ENCODE results near the gene TBC1D12.
"Not testable (repeated sequence)": the region's sequence is repeated elsewhere in the genome, so short reads cannot be mapped to it uniquely, and the experiment has no call there.

Gene TBC1D12

GRCh38 chr10:94549221-94549620 is 146.9 kb downstream of the TBC1D12 start:
- DNase-seq: no peak

- DNase-seq: not testable (repeated sequence)
These were observed 165.5 kb downstream of the TBC1D12 start for GRCh38 chr10:94567714-94568307.

- no peak for DNase-seq
These were observed 168.7 kb downstream of the TBC1D12 start for GRCh38 chr10:94571081-94571480.

GRCh38 chr10:94571528-94571927 is 169.2 kb downstream of the TBC1D12 start:
- no peak for DNase-seq

DNA sequence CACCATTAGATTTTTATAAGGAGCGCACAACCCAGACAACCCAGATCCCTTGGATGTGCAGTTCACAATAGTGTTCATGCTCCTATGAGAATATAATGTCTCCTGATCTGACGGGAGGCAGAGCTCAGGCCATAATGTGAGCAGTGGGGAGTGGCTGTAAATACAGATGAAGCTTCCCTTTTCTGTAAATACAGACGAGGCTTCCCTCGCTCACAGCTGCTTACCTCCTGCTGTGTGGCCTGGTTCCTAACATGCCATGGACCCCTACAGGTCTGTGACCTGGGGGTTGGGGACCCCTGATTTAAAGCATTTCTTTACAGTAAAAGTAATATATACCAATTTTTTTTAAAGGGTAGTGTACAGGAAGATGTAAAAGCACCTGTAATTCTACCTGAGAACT is 176.4 kb downstream of the TBC1D12 start:
- DNase-seq: no peak

GRCh38 chr10:94583124-94583523 is 180.8 kb downstream of the TBC1D12 start:
- DNase-seq: no peak
